Parathyroid adenoma (tissue), 2 donors: ENCODE results near the gene NKRF.

Source experiments
- H2AFZ ChIP-seq: fragments of 300-600 bp; sonication (generic); one replicate; pipeline ENCODE4 v1.7.0; 2017; ENCODE audit warnings: antibody characterized with exemption, mild to moderate bottlenecking
- H3K27ac ChIP-seq: fragments of 300-600 bp; sonication (generic); one replicate; pipeline ENCODE4 v1.7.0; 2017
- H3K27me3 ChIP-seq: fragments of 300-600 bp; sonication (generic); one replicate; pipeline ENCODE4 v1.7.0; 2017; ENCODE audit warnings: low read length; ENCODE audit not compliant: control insufficient read depth, insufficient read depth
- H3K36me3 ChIP-seq: fragments of 300-600 bp; sonication (generic); one replicate; pipeline ENCODE4 v1.7.0; 2017; ENCODE audit warnings: low read length; ENCODE audit not compliant: control insufficient read depth, insufficient read depth
- H3K4me1 ChIP-seq: fragments of 300-600 bp; sonication (generic); one replicate; pipeline ENCODE4 v1.7.0; 2017; ENCODE audit warnings: control low read depth
- H3K4me2 ChIP-seq: fragments of 300-600 bp; sonication (generic); one replicate; pipeline ENCODE4 v1.7.0; 2017; ENCODE audit warnings: low read length
- H3K4me3 ChIP-seq: fragments of 300-600 bp; sonication (generic); one replicate; pipeline ENCODE4 v1.7.0; 2017; ENCODE audit warnings: low read depth, low read length
- H3K79me2 ChIP-seq: fragments of 300-600 bp; sonication (generic); one replicate; pipeline ENCODE4 v1.7.0; 2017; ENCODE audit warnings: control low read depth
- H3K9ac ChIP-seq: fragments of 300-600 bp; sonication (generic); one replicate; pipeline ENCODE4 v1.7.0; 2017; ENCODE audit warnings: mild to moderate bottlenecking
- H3K9me3 ChIP-seq: fragments of 300-600 bp; sonication (generic); one replicate; pipeline ENCODE4 v1.7.0; 2017; ENCODE audit warnings: low read length; ENCODE audit not compliant: control insufficient read depth
- TF ChIP-seq, protein P1 (sequence below): fragments of 300-600 bp; sonication (generic); IDR thresholded peaks from one replicate; pipeline ENCODE4 v1.7.0; 2017; ENCODE audit warnings: antibody characterized with exemption, mild to moderate bottlenecking
- donor health status: primary hyperparathyroidism.

Gene NKRF

GRCh38 chrX:119647552-119648420 is 41.6 kb upstream of the NKRF start:
- Histone ChIP-seq H3K4me1 (peaks cover 19% of the 10 kb centered on the region), H3K9ac (no peak overlapping the region), H3K36me3 (no peaks in the 10 kb centered on the region), H2AFZ (no peak overlapping the region), H3K27ac (peak overlapping the region; percentile 78), H3K27me3 (no peaks in the 10 kb centered on the region), H3K4me3 (no peak overlapping the region), H3K79me2 (no peaks in the 10 kb centered on the region), H3K4me2 (no peak overlapping the region), H3K9me3 (no peaks in the 10 kb centered on the region)
- TF ChIP-seq, protein P1, sequence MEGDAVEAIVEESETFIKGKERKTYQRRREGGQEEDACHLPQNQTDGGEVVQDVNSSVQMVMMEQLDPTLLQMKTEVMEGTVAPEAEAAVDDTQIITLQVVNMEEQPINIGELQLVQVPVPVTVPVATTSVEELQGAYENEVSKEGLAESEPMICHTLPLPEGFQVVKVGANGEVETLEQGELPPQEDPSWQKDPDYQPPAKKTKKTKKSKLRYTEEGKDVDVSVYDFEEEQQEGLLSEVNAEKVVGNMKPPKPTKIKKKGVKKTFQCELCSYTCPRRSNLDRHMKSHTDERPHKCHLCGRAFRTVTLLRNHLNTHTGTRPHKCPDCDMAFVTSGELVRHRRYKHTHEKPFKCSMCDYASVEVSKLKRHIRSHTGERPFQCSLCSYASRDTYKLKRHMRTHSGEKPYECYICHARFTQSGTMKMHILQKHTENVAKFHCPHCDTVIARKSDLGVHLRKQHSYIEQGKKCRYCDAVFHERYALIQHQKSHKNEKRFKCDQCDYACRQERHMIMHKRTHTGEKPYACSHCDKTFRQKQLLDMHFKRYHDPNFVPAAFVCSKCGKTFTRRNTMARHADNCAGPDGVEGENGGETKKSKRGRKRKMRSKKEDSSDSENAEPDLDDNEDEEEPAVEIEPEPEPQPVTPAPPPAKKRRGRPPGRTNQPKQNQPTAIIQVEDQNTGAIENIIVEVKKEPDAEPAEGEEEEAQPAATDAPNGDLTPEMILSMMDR = no peak

DNA sequence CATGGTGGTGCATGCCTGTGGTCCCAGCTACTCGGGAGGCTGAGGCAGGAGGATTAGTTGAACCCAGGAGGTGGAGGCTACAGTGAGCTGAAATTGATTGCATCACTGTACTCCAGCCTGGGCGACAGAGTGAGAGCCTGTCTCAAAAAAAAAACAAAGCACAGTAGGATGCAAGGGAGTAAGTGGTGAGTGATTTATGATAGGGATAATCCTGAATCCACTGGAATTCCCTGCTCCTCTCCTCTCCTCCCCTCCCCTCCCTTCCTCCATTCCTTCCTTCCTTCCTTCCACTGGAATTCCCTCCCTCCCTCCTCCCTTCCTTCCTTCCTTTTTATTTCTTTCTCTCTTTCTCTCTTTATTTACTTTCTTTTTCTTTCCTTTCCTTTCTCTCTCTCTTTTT is 40.9 kb upstream of the NKRF start:
- Histone ChIP-seq H3K4me2 (no peak overlapping the region), H3K36me3 (no peaks in the 10 kb centered on the region), H3K9me3 (no peaks in the 10 kb centered on the region), H3K27me3 (no peaks in the 10 kb centered on the region), H2AFZ (no peak overlapping the region), H3K27ac (no peak overlapping the region), H3K4me1 (peaks cover 21% of the 10 kb centered on the region), H3K9ac (no peak overlapping the region), H3K4me3 (no peak overlapping the region), H3K79me2 (no peaks in the 10 kb centered on the region)
- TF ChIP-seq, protein P1 = no peak

- H3K27me3 ChIP-seq = no peaks in the 10 kb centered on the region
- no peaks in the 10 kb centered on the region for H3K36me3 ChIP-seq
- no peak overlapping the region for H3K4me3 ChIP-seq
- TF ChIP-seq, protein P1 = no peak
- H3K9ac ChIP-seq = no peak overlapping the region
- H3K4me1 ChIP-seq = peaks cover 21% of the 10 kb centered on the region
- no peak overlapping the region for H3K27ac ChIP-seq
- H3K9me3 ChIP-seq = no peaks in the 10 kb centered on the region
- H2AFZ ChIP-seq = no peak overlapping the region
- H3K79me2 ChIP-seq = no peaks in the 10 kb centered on the region
- no peak overlapping the region for H3K4me2 ChIP-seq
Observed at GRCh38 chrX:119646515-119646914, 40.3 kb upstream of the NKRF start.

GRCh38 chrX:119643696-119644095 is 37.5 kb upstream of the NKRF start:
- H3K27ac ChIP-seq = peak overlapping the region; percentile 95
- no peaks in the 10 kb centered on the region for H3K27me3 ChIP-seq
- H3K9ac ChIP-seq = no peak overlapping the region
- H3K36me3 ChIP-seq = no peaks in the 10 kb centered on the region
- H3K4me3 ChIP-seq = no peak overlapping the region
- no peaks in the 10 kb centered on the region for H3K9me3 ChIP-seq
- TF ChIP-seq, protein P1 = no peak
- no peaks in the 10 kb centered on the region for H3K79me2 ChIP-seq
- H3K4me1 ChIP-seq = peaks cover 12% of the 10 kb centered on the region
- H2AFZ ChIP-seq = peak overlapping the region; percentile 60
- H3K4me2 ChIP-seq = peak overlapping the region; percentile 18

GRCh38 chrX:119640731-119641170 is 34.5 kb upstream of the NKRF start:
- Histone ChIP-seq H3K9ac (no peak overlapping the region), H3K27ac (no peak overlapping the region), H3K4me1 (peaks cover 8% of the 10 kb centered on the region), H3K36me3 (no peaks in the 10 kb centered on the region), H3K4me2 (no peak overlapping the region), H2AFZ (no peak overlapping the region), H3K4me3 (no peak overlapping the region), H3K79me2 (no peaks in the 10 kb centered on the region), H3K27me3 (no peaks in the 10 kb centered on the region), H3K9me3 (no peaks in the 10 kb centered on the region)
- TF ChIP-seq, protein P1 = no peak
